ENCODE data around the gene FAM217B. TPM values are rescaled to one million over a fixed set of nuclear protein-coding genes. Genes with fewer than 3 reads are reported as not detected.
"Not testable (repeated sequence)": the region's sequence is repeated elsewhere in the genome, so short reads cannot be mapped to it uniquely, and the experiment has no call there.

FAM217B gene
- total and polyA plus RNA-seq, 2 of the 8 experiments (the other 6 are each of a cell fraction or from before 2014, with no cell fraction given) = 5.4 to 28.5 TPM

DNA sequence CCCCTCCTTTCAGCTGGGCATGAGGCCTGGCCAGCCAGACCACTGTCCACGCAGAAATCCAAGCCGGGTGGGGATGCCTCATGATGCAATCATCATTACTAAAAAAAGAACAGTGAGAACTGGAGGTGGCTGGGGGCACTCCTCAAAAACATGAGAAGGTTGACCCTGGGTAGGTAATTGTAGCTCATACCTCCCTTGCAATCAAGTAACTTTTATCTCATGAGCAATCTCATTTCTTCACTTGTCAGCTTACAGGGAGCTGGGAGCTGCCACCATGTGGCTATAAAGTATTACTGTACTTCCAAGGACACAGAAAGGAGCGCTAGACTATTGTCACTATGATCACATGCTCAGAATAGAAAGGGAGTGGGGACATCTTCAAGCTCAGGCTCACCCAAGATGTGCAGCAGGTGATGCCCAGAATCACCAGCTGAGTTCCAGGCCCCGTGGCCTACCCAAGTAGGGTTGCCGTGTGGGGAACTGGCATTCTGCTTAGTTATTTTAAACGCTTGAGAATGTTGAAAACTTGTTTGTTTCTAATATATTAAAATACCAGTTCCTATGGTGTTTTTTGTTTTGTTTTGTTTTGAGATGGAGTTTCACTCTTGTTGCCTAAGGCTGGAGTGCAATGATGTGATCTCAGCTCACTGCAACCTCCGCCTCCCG, 15.1 kb downstream of the FAM217B start (continued):
- TF ChIP-seq RAD21 (IDR thresholded peaks at IDR 0.05 in 1 of 2, conservative IDR thresholded peaks at IDR 0.05 in 1 of 2; ENCODE audit: low read depth in 2 of 2, low read length in 2 of 2) (peak in 1 of 2 experiments; percentile 39; a peak in 2 of 4 replicates), SP4 (IDR thresholded peaks at IDR 0.05; ENCODE audit: low read length) (no peak), ASH2L (IDR thresholded peaks at IDR 0.05; ENCODE audit: low read length) (no peak), JUND (IDR thresholded peaks at IDR 0.05; ENCODE audit: low read length) (no peak)

DNA sequence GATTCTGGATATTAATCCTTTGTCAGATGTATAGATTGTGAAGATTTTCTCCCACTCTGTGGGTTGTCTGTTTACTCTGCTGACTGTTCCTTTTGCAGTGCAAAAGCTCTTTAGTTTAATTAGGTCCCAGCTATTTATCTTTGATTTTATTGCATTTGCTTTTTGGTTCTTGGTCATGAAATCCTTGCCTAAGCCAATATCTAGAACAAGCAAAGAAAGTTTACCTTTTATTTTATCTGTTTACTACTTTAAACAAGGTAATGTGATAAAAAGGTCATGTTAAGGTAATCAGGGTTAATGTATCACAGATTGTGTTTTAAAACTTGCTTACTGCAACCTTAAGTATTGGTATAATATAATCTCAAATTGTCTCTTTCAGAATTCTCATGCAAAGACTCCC, 17.4 kb downstream of the FAM217B start:
- not testable (repeated sequence) for H3K4me3 ChIP-seq (ENCODE audit: extremely low read depth in 1 of 4, insufficient read depth in 2 of 4, low read depth in 3 of 4, low read length in 4 of 4); H3K27me3 ChIP-seq (replicated peaks in 1 of 4; ENCODE audit: control insufficient read depth in 3 of 4, extremely low read depth in 1 of 4, insufficient read depth in 3 of 4, low read length in 3 of 4); H2AFZ ChIP-seq (ENCODE audit: low read length); H4K5ac ChIP-seq (ENCODE audit: insufficient read length, low read depth, low read length); H2BK15ac ChIP-seq (ENCODE audit: low read length); H3K9ac ChIP-seq (replicated peaks in 1 of 4; ENCODE audit: extremely low read depth in 1 of 4, low read depth in 3 of 4, low read length in 3 of 4); H3K4me1 ChIP-seq (replicated peaks in 1 of 4; ENCODE audit: control insufficient read depth in 3 of 4, insufficient read depth in 4 of 4, low read length in 3 of 4); H4K8ac ChIP-seq (ENCODE audit: extremely low read depth, insufficient read depth, low read length); H3K9me3 ChIP-seq (ENCODE audit: insufficient read depth in 2 of 2, low read depth in 1 of 2, low read length in 1 of 2); H2BK20ac ChIP-seq (ENCODE audit: low read length); H3K18ac ChIP-seq (ENCODE audit: extremely low read depth, low read length); H3K23me2 ChIP-seq (ENCODE audit: low read depth, low read length); H3K4ac ChIP-seq (replicated peaks; ENCODE audit: insufficient read length, low read depth, low read length); FAIRE-seq; H3K36me3 ChIP-seq (ENCODE audit: control insufficient read depth in 2 of 4, insufficient read depth in 4 of 4, low read length in 3 of 4); H3K14ac ChIP-seq (ENCODE audit: insufficient read length); DNase-seq (ENCODE audit: low read depth in 1 of 2, low spot score in 2 of 2); H3K23ac ChIP-seq (ENCODE audit: insufficient read length); H3K79me1 ChIP-seq (ENCODE audit: low read depth, low read length); H3K56ac ChIP-seq (replicated peaks; ENCODE audit: insufficient read length, low read depth, low read length); H2BK12ac ChIP-seq (ENCODE audit: low read depth, low read length); H4K91ac ChIP-seq (replicated peaks; ENCODE audit: insufficient read length, low read length); H4K20me1 ChIP-seq (replicated peaks in 1 of 2; ENCODE audit: control insufficient read depth in 1 of 2, insufficient read depth in 2 of 2, low read length in 2 of 2); H2BK120ac ChIP-seq (replicated peaks; ENCODE audit: low read depth, low read length); H3K27ac ChIP-seq (ENCODE audit: low read depth, low read length); H3K79me2 ChIP-seq (ENCODE audit: control insufficient read depth in 1 of 2, insufficient read depth in 2 of 2, low read length in 2 of 2); H2BK5ac ChIP-seq (ENCODE audit: low read depth, low read length); H3K4me2 ChIP-seq (ENCODE audit: insufficient read depth in 1 of 2, low read depth in 2 of 2, low read length in 2 of 2); H2AK5ac ChIP-seq (ENCODE audit: low read depth, low read length)
- POLR2A ChIA-PET (ENCODE audit: partially characterized antibody) = interaction anchor here (0.9 kb wide), 1 partner anchor 17 kb away, joined by 3 read pairs; the partner anchor contains the start of genes FAM217B and PPP1R3D
- CTCF ChIA-PET (ENCODE audit: partially characterized antibody) = interaction anchor here (1.4 to 1.5 kb wide), 2 partner anchors 14 to 98 kb away, joined by 5 read pairs; no protein-coding TSS in a partner anchor

Data from H1 (cell line).